SIG-M5 (cell line): ENCODE data around the gene NCAPD2.

Experiments
- DNase-seq: peaks from one replicate; lab custom pipeline; 2025; lab: John Stamatoyannopoulos, UW

NCAPD2 gene

GRCh38 chr12:6533923-6534694 lies 40.2 kb downstream of the NCAPD2 start, which contains the start of gene GAPDH:
TSS of gene GAPDH (plus strand) at chr12:6534517. CDS start at chr12:6534833, 316 bp downstream.
- peak; percentile 83 for DNase-seq

- DNase-seq = no peak
These were observed 40.7 kb downstream of the NCAPD2 start for GRCh38 chr12:6534695-6534944.

- peak; percentile 44 for DNase-seq
These were observed 41.2 kb downstream of the NCAPD2 start for GRCh38 chr12:6534945-6535696.

- DNase-seq = no peak
These were observed 41.7 kb downstream of the NCAPD2 start for GRCh38 chr12:6535697-6535946.

- no peak for DNase-seq
These were observed 42.3 kb downstream of the NCAPD2 start for GRCh38 chr12:6535960-6536847.

- no peak for DNase-seq
These were observed 43.1 kb downstream of the NCAPD2 start for GRCh38 chr12:6536894-6537579.

- peak; percentile 35 for DNase-seq
These were observed 43.9 kb downstream of the NCAPD2 start for GRCh38 chr12:6537580-6538419.

GRCh38 chr12:6538420-6539313 lies 44.8 kb downstream of the NCAPD2 start:
- DNase-seq = no peak

- DNase-seq = no peak
These were observed 45.4 kb downstream of the NCAPD2 start for GRCh38 chr12:6539314-6539682.

GRCh38 chr12:6539707-6540134 lies 45.8 kb downstream of the NCAPD2 start:
- no peak for DNase-seq

- DNase-seq = no peak
These were observed 46.4 kb downstream of the NCAPD2 start for GRCh38 chr12:6540181-6540877.

- DNase-seq = no peak
These were observed 47.7 kb downstream of the NCAPD2 start for GRCh38 chr12:6541371-6542165.

- no peak for DNase-seq
These were observed 48.5 kb downstream of the NCAPD2 start for GRCh38 chr12:6542209-6543009.

- no peak for DNase-seq
These were observed 52.1 kb downstream of the NCAPD2 start for GRCh38 chr12:6546016-6546415.

- DNase-seq = no peak
These were observed 53.7 kb downstream of the NCAPD2 start for GRCh38 chr12:6547566-6547965.

GRCh38 chr12:6547987-6548386 lies 54.1 kb downstream of the NCAPD2 start:
- DNase-seq = no peak

- no peak for DNase-seq
These were observed 54.7 kb downstream of the NCAPD2 start for GRCh38 chr12:6548556-6548955.
